ENCODE results near the gene GIMAP6. TPM values are rescaled to one million over a fixed set of nuclear protein-coding genes. Genes with fewer than 3 reads are reported as not detected.
"Not testable (repeated sequence)": the region's sequence is repeated elsewhere in the genome, so short reads cannot be mapped to it uniquely, and the experiment has no call there.

The GIMAP6 gene
- total RNA-seq, 1 donor from 2014 or later: not detected

DNA sequence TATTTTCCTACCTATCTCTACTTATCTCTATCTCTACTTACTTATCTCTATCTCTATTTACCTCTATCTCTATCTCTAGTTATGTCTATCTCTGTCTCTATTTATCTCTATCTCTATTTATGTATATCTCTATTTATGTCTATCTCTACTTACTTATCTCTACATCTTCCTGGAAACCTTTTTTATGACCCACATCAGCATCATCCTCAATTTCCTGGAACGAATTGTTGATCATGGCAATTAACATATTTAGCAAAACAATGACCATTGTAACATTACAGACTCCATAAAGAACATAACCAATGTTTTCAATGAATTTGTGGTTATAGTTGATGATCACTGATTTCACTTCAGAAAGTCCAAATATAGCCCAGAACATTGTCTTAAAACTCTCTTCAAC lies 18.3 kb downstream of the GIMAP6 start:
- Mint-ChIP-seq H3K36me3 (ENCODE audit: unreplicated experiment) (no peaks in the 10 kb centered on the region), H3K27me3 (ENCODE audit: unreplicated experiment) (no peaks in the 10 kb centered on the region), H3K9me3 (ENCODE audit: unreplicated experiment) (peaks cover 23% of the 10 kb centered on the region), H3K27ac (ENCODE audit: unreplicated experiment) (no peak overlapping the region), H3K4me1 (ENCODE audit: unreplicated experiment) (no peaks in the 10 kb centered on the region), H3K4me3 (ENCODE audit: unreplicated experiment) (no peak overlapping the region)
- no peak for DNase-seq (ENCODE audit: extremely low spot score, unreplicated experiment)
- TF ChIP-seq, protein P1, sequence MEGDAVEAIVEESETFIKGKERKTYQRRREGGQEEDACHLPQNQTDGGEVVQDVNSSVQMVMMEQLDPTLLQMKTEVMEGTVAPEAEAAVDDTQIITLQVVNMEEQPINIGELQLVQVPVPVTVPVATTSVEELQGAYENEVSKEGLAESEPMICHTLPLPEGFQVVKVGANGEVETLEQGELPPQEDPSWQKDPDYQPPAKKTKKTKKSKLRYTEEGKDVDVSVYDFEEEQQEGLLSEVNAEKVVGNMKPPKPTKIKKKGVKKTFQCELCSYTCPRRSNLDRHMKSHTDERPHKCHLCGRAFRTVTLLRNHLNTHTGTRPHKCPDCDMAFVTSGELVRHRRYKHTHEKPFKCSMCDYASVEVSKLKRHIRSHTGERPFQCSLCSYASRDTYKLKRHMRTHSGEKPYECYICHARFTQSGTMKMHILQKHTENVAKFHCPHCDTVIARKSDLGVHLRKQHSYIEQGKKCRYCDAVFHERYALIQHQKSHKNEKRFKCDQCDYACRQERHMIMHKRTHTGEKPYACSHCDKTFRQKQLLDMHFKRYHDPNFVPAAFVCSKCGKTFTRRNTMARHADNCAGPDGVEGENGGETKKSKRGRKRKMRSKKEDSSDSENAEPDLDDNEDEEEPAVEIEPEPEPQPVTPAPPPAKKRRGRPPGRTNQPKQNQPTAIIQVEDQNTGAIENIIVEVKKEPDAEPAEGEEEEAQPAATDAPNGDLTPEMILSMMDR (IDR thresholded peaks at IDR 0.05): no peak

DNA sequence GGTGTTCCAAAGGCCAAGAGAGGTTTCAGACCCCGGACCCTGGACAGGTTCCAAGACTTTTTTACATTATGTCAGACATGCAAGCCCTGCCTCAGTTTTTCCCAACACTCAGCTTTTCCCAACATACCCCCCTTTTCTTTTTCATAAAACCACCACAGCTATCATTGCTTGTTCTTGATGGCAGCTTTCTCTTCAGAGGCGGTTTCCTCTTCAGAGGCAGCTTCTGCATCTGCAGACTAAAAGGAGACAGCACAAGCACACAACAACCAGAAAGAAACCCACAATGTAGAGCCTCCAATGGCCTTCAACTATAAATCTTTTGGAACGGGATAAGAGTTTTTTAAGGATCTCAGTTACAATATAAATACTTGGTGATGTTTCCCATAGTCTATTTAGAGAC lies 19.3 kb downstream of the GIMAP6 start:
- Mint-ChIP-seq H3K27ac (ENCODE audit: unreplicated experiment) (no peak overlapping the region), H3K4me1 (ENCODE audit: unreplicated experiment) (no peaks in the 10 kb centered on the region), H3K9me3 (ENCODE audit: unreplicated experiment) (peaks cover 23% of the 10 kb centered on the region), H3K36me3 (ENCODE audit: unreplicated experiment) (no peaks in the 10 kb centered on the region), H3K4me3 (ENCODE audit: unreplicated experiment) (no peak overlapping the region), H3K27me3 (ENCODE audit: unreplicated experiment) (no peaks in the 10 kb centered on the region)
- no peak for DNase-seq (ENCODE audit: extremely low spot score, unreplicated experiment)
- TF ChIP-seq, protein P1 (IDR thresholded peaks at IDR 0.05): no peak

DNA sequence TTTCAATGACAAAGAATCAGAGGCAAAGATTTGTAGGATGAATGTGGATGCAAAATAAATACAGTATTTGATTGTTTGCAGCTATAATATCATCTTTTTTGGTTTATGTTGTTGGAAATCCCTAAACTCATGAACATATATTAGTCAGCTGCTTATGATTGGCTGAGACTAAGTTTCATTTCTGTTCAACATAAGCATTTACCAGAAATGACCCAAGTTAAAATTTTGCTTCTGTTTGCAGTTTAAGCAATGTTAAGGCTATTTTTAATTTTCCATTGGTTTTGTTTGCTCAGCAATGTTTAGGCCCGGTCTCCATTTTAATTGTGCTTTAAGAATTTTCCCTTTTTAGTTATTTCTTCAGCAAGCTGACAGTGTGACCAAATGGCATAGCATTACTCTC lies 22.0 kb downstream of the GIMAP6 start:
- no peaks in the 10 kb centered on the region for H3K36me3 Mint-ChIP-seq (ENCODE audit: unreplicated experiment)
- H3K4me1 Mint-ChIP-seq (ENCODE audit: unreplicated experiment): no peaks in the 10 kb centered on the region
- no peak overlapping the region for H3K4me3 Mint-ChIP-seq (ENCODE audit: unreplicated experiment)
- peaks cover 23% of the 10 kb centered on the region for H3K9me3 Mint-ChIP-seq (ENCODE audit: unreplicated experiment)
- TF ChIP-seq, protein P1 (IDR thresholded peaks at IDR 0.05): no peak
- H3K27me3 Mint-ChIP-seq (ENCODE audit: unreplicated experiment): no peaks in the 10 kb centered on the region
- no peak for DNase-seq (ENCODE audit: extremely low spot score, unreplicated experiment)
- no peak overlapping the region for H3K27ac Mint-ChIP-seq (ENCODE audit: unreplicated experiment)

DNA sequence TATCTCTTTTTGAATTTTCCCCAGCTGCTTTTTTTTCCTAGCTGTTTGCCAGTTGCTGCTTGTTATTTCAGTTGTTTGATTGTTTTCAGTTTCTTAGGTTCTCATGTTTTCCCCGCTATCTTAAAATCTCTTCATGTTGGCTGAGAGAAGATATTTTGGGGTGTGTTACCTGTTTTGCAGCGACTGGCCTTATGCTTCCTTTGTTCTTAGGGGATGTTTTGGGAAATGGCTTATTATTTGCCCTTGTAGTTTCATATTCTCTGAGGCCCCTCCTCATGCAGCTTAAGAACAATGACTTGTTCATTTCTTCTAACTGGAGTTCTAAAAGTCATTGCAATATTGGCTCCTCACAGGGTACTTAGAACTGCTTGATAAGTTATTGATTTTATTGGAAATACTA lies 28.6 kb downstream of the GIMAP6 start:
- not testable (repeated sequence) for H3K27ac Mint-ChIP-seq (ENCODE audit: unreplicated experiment); H3K4me1 Mint-ChIP-seq (ENCODE audit: unreplicated experiment); H3K4me3 Mint-ChIP-seq (ENCODE audit: unreplicated experiment); H3K36me3 Mint-ChIP-seq (ENCODE audit: unreplicated experiment); DNase-seq (ENCODE audit: extremely low spot score, unreplicated experiment); H3K27me3 Mint-ChIP-seq (ENCODE audit: unreplicated experiment)
- peaks cover 24% of the 10 kb centered on the region for H3K9me3 Mint-ChIP-seq (ENCODE audit: unreplicated experiment)

DNA sequence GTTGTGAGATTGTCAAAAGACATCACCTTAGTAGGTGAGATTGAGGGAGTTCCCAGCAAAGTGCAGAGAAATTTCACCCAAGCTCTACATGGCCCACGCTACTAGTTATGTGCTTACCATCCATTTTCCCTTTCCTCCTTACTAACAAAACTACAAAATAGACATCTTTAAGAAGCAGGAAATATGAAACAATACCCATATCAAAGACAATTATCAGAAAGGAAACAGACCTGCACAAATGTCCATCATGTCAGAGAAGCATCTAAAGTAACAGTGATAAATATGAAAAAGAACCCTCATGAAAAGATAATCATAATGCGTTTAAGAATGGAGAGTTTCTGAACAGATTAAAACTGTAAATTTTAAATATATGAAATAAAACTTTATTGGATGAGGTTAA lies 36.8 kb downstream of the GIMAP6 start:
- no peaks in the 10 kb centered on the region for H3K36me3 Mint-ChIP-seq (ENCODE audit: unreplicated experiment)
- H3K4me3 Mint-ChIP-seq (ENCODE audit: unreplicated experiment): no peak overlapping the region
- TF ChIP-seq, protein P1 (IDR thresholded peaks at IDR 0.05): no peak
- no peaks in the 10 kb centered on the region for H3K4me1 Mint-ChIP-seq (ENCODE audit: unreplicated experiment)
- H3K27me3 Mint-ChIP-seq (ENCODE audit: unreplicated experiment): no peaks in the 10 kb centered on the region
- H3K9me3 Mint-ChIP-seq (ENCODE audit: unreplicated experiment): peaks cover 58% of the 10 kb centered on the region
- H3K27ac Mint-ChIP-seq (ENCODE audit: unreplicated experiment): no peak overlapping the region
- no peak for DNase-seq (ENCODE audit: extremely low spot score, unreplicated experiment)

DNA sequence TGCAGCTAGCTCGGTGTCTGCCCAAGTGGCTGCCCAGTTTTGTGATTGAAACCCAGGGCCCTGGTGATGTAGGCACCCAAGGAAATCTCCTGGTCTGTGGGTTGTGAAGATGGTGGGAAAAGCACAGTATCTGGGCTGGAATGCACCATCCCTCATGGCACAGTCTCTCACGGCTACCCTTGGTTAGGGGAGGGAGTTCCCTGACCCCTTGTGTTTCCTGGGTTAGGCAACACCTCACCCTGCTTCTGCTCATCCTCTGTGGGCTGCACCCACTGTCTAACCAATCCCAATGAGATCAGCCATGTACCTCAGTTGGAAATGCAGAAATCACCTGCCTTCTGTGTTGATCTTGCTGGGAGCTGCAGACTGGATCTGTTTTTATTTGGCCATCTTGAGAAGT lies 37.4 kb downstream of the GIMAP6 start:
- Mint-ChIP-seq H3K27ac (ENCODE audit: unreplicated experiment) (no peak overlapping the region), H3K27me3 (ENCODE audit: unreplicated experiment) (no peaks in the 10 kb centered on the region), H3K4me3 (ENCODE audit: unreplicated experiment) (no peak overlapping the region), H3K9me3 (ENCODE audit: unreplicated experiment) (peaks cover 56% of the 10 kb centered on the region), H3K36me3 (ENCODE audit: unreplicated experiment) (no peaks in the 10 kb centered on the region), H3K4me1 (ENCODE audit: unreplicated experiment) (no peaks in the 10 kb centered on the region)
- TF ChIP-seq, protein P1 (IDR thresholded peaks at IDR 0.05): no peak
- DNase-seq (ENCODE audit: extremely low spot score, unreplicated experiment): no peak
